Measurements from ENCODE around the gene LXN. TPM values are rescaled to one million over a fixed set of nuclear protein-coding genes. Genes with fewer than 3 reads are reported as not detected.

Gene LXN, protein sequence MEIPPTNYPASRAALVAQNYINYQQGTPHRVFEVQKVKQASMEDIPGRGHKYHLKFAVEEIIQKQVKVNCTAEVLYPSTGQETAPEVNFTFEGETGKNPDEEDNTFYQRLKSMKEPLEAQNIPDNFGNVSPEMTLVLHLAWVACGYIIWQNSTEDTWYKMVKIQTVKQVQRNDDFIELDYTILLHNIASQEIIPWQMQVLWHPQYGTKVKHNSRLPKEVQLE
- 4.8 to 8.4 TPM (median 6.8 TPM) in 3 replicates for polyA plus RNA-seq
- 1.4 TPM for polyA plus RNA-seq (2011; ENCODE audit: low read depth)
- polyA plus RNA-seq (2011; cell fraction: cytosol; rRNA removed): 5.1 and 8.1 TPM in 2 replicates
- 3.3 and 3.4 TPM in 2 replicates for polyA plus RNA-seq (2011; cell fraction: nucleus; rRNA removed)
- polyA plus RNA-seq (2012; ENCODE audit: low replicate concordance): 1.4 and 5.5 TPM in 2 replicates
- 1.1 to 1.3 TPM (median 1.1 TPM) in 3 replicates for polyA minus RNA-seq
- not detected for polyA minus RNA-seq (2011; cell fraction: cytosol; rRNA and poly(A)+ RNA removed)
- 1.9 TPM in 1 of 2 replicates, not detected in the other for polyA minus RNA-seq (2011; cell fraction: nucleus; rRNA and poly(A)+ RNA removed)

DNA sequence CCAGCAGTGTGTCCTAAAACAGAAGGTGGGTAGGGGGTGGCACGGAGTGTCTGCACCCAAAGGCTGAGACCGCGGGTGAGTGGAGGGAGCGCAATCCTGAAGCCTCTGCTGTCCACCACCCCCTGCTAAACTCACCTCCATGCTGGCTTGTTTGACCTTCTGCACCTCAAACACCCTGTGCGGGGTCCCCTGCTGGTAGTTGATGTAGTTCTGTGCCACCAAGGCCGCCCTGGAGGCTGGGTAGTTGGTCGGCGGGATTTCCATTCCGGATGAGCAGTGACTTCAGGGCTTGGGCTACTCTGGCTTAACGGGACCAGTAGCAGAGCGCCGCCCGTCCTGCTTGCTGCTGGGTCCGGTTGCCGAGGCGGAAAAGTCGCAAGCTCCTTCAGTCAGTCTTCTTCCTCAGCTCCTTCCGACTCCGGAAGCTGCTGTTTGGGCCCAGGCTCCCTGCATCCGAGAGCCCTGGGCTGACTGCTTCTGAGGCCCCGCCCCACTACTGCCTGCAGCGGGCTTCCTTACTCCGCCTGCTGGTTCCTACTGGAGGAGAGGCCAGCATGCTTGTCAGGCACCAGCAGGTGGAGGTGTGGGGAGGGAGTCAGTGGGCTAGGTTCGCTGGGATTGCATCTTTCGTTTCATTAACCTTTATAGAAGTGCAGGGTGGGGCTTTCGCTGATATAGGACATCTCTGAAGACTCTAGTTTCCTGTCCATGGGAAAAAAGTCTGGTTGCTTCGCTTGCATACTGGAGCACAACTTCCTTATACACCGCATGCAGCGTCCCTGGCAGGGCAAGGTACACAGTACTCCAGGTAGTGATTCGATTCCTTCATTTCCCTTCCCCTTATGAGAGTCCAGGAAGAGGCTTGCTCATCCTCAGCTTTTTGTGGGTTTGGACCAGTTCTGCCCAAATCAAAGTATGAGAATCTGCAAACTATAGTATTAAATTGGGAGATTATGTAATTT is at the start of gene LXN:
Gene LXN, minus strand, starts transcription at position 434 of the 962 bp plus-strand sequence. Its CDS starts 170 bp downstream, at position 264.
- H3K79me2 ChIP-seq (ENCODE audit: control insufficient read depth, insufficient read depth, low read length): no peaks in the 10 kb centered on the region
- no peaks in the 10 kb centered on the region for H4K20me1 ChIP-seq (ENCODE audit: control insufficient read depth, extremely low read depth, insufficient read depth, low read length)
- peak within 1 kb of the TSS; percentile 50 to 74 (median 67) for H3K4me3 ChIP-seq (ENCODE audit: control insufficient read depth in 2 of 3, extremely low read depth in 1 of 3, insufficient read depth in 2 of 3, low read depth in 1 of 3, low read length in 3 of 3)
- dilution Hi-C loops (cut with MboI; ENCODE audit: extremely low pct_ligation_motif_present, low sequenced_read_pairs): no loop called here
- peak within 1 kb of the TSS; percentile 73 for H3K4me2 ChIP-seq (ENCODE audit: control insufficient read depth, extremely low read depth, insufficient read depth, low read depth, low read length)
- no peaks in the 10 kb centered on the region for H3K9me3 ChIP-seq (ENCODE audit: control insufficient read depth, low read depth, low read length)
- TF ChIP-seq, protein P1, sequence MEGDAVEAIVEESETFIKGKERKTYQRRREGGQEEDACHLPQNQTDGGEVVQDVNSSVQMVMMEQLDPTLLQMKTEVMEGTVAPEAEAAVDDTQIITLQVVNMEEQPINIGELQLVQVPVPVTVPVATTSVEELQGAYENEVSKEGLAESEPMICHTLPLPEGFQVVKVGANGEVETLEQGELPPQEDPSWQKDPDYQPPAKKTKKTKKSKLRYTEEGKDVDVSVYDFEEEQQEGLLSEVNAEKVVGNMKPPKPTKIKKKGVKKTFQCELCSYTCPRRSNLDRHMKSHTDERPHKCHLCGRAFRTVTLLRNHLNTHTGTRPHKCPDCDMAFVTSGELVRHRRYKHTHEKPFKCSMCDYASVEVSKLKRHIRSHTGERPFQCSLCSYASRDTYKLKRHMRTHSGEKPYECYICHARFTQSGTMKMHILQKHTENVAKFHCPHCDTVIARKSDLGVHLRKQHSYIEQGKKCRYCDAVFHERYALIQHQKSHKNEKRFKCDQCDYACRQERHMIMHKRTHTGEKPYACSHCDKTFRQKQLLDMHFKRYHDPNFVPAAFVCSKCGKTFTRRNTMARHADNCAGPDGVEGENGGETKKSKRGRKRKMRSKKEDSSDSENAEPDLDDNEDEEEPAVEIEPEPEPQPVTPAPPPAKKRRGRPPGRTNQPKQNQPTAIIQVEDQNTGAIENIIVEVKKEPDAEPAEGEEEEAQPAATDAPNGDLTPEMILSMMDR (optimal IDR thresholded peaks at IDR 0.05 in 1 of 3, IDR thresholded peaks at IDR 0.05 in 1 of 3, conservative IDR thresholded peaks at IDR 0.05 in 1 of 3; ENCODE audit: extremely low read depth in 1 of 3, insufficient read depth in 2 of 3, low read length in 3 of 3): peak; percentile 80 to 92 (median 86)
- no peak for TF ChIP-seq EZH2 (IDR thresholded peaks at IDR 0.05; ENCODE audit: low read length)
- H3K9me1 ChIP-seq (ENCODE audit: control insufficient read depth, extremely low read depth, insufficient read depth, low read length): no peaks in the 10 kb centered on the region
- H3K36me3 ChIP-seq (ENCODE audit: control insufficient read depth in 2 of 2, extremely low read depth in 1 of 2, insufficient read depth in 2 of 2, low read length in 2 of 2): peaks cover 0 to 8% of the 10 kb centered on the region in 2 experiments
- H2AFZ ChIP-seq (ENCODE audit: control insufficient read depth, low read length): peak within 1 kb of the TSS; percentile 86
- DNase-seq (ENCODE audit: low read depth, low spot score) (peak; percentile 45), FAIRE-seq (peak; percentile 48)
- H3K27ac ChIP-seq (ENCODE audit: control insufficient read depth, insufficient read depth, low read length): peak within 1 kb of the TSS; percentile 52
- peaks cover 7% of the 10 kb centered on the region for H3K4me1 ChIP-seq (ENCODE audit: control insufficient read depth, extremely low read depth, insufficient read depth, low read length)
- H3K27me3 ChIP-seq (ENCODE audit: control insufficient read depth, extremely low read depth, insufficient read depth, low read length): no peaks in the 10 kb centered on the region
- H3K9ac ChIP-seq (ENCODE audit: control insufficient read depth, extremely low read depth, insufficient read depth, low read length): peak within 1 kb of the TSS; percentile 72

DNA sequence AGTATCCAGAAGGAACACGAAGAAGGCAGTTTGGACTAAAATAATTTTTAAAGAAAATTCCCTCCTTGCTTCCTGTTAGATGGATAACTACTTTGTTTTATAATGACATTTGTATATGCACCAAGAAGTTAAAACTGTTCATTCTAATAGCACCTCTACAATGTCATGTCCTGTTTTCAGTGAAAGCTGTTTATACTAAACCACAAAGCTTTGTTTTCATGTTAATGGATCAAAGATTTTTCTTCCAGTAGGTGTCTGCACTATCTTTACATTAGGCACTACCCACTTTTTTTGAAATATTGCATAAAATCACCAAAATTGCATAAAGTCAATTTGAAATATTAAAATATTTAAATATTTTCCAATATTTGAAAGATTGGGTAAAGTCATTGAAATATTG is 49.7 kb upstream of the LXN start:
- no peaks in the 10 kb centered on the region for H4K20me1 ChIP-seq (ENCODE audit: control insufficient read depth, extremely low read depth, insufficient read depth, low read length)
- no peaks in the 10 kb centered on the region for H3K27me3 ChIP-seq (ENCODE audit: control insufficient read depth, extremely low read depth, insufficient read depth, low read length)
- no peaks in the 10 kb centered on the region for H3K79me2 ChIP-seq (ENCODE audit: control insufficient read depth, insufficient read depth, low read length)
- no peak overlapping the region for H3K4me3 ChIP-seq (ENCODE audit: control insufficient read depth in 2 of 3, extremely low read depth in 1 of 3, insufficient read depth in 2 of 3, low read depth in 1 of 3, low read length in 3 of 3)
- H3K27ac ChIP-seq (ENCODE audit: control insufficient read depth, insufficient read depth, low read length): no peak overlapping the region
- no peak overlapping the region for H3K9ac ChIP-seq (ENCODE audit: control insufficient read depth, extremely low read depth, insufficient read depth, low read length)
- DNase-seq (ENCODE audit: low read depth, low spot score) (no peak), FAIRE-seq (no peak)
- no peaks in the 10 kb centered on the region for H3K9me1 ChIP-seq (ENCODE audit: control insufficient read depth, extremely low read depth, insufficient read depth, low read length)
- dilution Hi-C loops (cut with MboI; ENCODE audit: extremely low pct_ligation_motif_present, low sequenced_read_pairs): no loop called here
- TF ChIP-seq EZH2 (IDR thresholded peaks at IDR 0.05; ENCODE audit: low read length): no peak
- TF ChIP-seq, protein P1 (optimal IDR thresholded peaks at IDR 0.05 in 1 of 3, IDR thresholded peaks at IDR 0.05 in 1 of 3, conservative IDR thresholded peaks at IDR 0.05 in 1 of 3; ENCODE audit: extremely low read depth in 1 of 3, insufficient read depth in 2 of 3, low read length in 3 of 3): no peak
- peaks cover 0 to 1% of the 10 kb centered on the region in 2 experiments for H3K36me3 ChIP-seq (ENCODE audit: control insufficient read depth in 2 of 2, extremely low read depth in 1 of 2, insufficient read depth in 2 of 2, low read length in 2 of 2)
- H2AFZ ChIP-seq (ENCODE audit: control insufficient read depth, low read length): no peak overlapping the region
- no peak overlapping the region for H3K4me2 ChIP-seq (ENCODE audit: control insufficient read depth, extremely low read depth, insufficient read depth, low read depth, low read length)
- H3K4me1 ChIP-seq (ENCODE audit: control insufficient read depth, extremely low read depth, insufficient read depth, low read length): peaks cover 3% of the 10 kb centered on the region
- H3K9me3 ChIP-seq (ENCODE audit: control insufficient read depth, low read depth, low read length): no peaks in the 10 kb centered on the region
